ENCODE measurements around the gene MBD3. TPM values are rescaled to one million over a fixed set of nuclear protein-coding genes. Genes with fewer than 3 reads are reported as not detected.

Gene MBD3
- total RNA-seq, 1 experiment from 2014 or later: 128 TPM

DNA sequence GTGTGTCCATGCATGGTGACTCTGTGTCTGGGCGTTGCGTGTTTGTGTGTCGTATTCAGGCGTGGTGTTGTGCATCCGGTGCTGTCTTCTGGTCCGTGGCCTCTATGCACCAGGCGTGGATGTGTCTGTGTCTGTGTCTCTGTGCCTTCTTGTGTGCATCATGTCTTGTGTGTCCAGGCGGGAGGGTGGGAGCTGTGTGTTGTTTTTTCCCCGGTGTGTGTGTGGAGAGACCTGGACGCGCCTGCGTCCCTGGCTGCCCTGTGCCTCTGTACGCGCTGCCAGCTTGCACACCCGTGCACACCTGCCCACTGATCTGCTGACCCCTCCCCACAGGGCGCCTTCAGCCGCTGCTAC, 67.7 kb downstream of the MBD3 start:
- H2AFZ ChIP-seq (ENCODE audit: low read length): no peak overlapping the region
- WGBS (ENCODE audit: extremely low coverage, insufficient read length, low lambda C conversion rate): no CpG with 5 or more reads among the region's 17 CpGs
- H3K4me2 ChIP-seq (ENCODE audit: insufficient read depth, insufficient read length, low read length): no peak overlapping the region

More for the DNA sequence above, 67.7 kb downstream of the MBD3 start:
- no peak overlapping the region for H4K91ac ChIP-seq (ENCODE audit: insufficient read length, low read depth, low read length)
- H3K18ac ChIP-seq (ENCODE audit: insufficient read length, low read depth, low read length): no peak overlapping the region
- Mint-ChIP-seq H3K4me1 (peaks cover 6 to 7% of the 10 kb centered on the region in 2 experiments; a peak in 3 of 4 replicates), H3K27me3 (ENCODE audit: low read depth) (peaks cover 69% of the 10 kb centered on the region), H3K27ac (no peak overlapping the region), H3K4me3 (peak overlapping the region; percentile 23 to 81; a peak in 4 of 5 replicates), H3K9me3 (peaks cover 0 to 6% of the 10 kb centered on the region in 2 experiments; a peak in 3 of 5 replicates), H3K36me3 (ENCODE audit: insufficient read depth in 1 of 3, low read depth in 3 of 3) (no peaks in the 10 kb centered on the region)
- no peak overlapping the region for H2BK20ac ChIP-seq (ENCODE audit: low read depth, low read length, poor library complexity, severe bottlenecking)
- H4K5ac ChIP-seq (ENCODE audit: insufficient read length, low read depth, low read length): no peak overlapping the region
- no peaks in the 10 kb centered on the region for H3K79me2 ChIP-seq (ENCODE audit: insufficient read depth, low read length)
- no peak overlapping the region for H2BK120ac ChIP-seq (ENCODE audit: low read depth, low read length, poor library complexity, severe bottlenecking)
- no peaks in the 10 kb centered on the region for H3K79me1 ChIP-seq (ENCODE audit: insufficient read depth, low read depth, low read length, poor library complexity, severe bottlenecking)
- no peak overlapping the region for H2BK15ac ChIP-seq (ENCODE audit: low read depth, low read length)
- H2BK12ac ChIP-seq (ENCODE audit: insufficient read length, low read depth, low read length): no peak overlapping the region
- no peak overlapping the region for H3K9ac ChIP-seq (ENCODE audit: extremely low read depth, insufficient read length, low read length)
- no peak for DNase-seq
- no peaks in the 10 kb centered on the region for H3K9me3 ChIP-seq (ENCODE audit: control insufficient read depth, low read depth, low read length)
- no peak overlapping the region for H3K23ac ChIP-seq (ENCODE audit: insufficient read length, low read depth, low read length)
- H3K4ac ChIP-seq (ENCODE audit: low read depth, low read length): no peak overlapping the region
- H2BK5ac ChIP-seq (ENCODE audit: insufficient read length, low read length): no peak overlapping the region
- no peaks in the 10 kb centered on the region for H3K4me1 ChIP-seq (ENCODE audit: insufficient read depth, low read length)
- H3K14ac ChIP-seq (ENCODE audit: insufficient read depth, low read length): no peak overlapping the region
- no peak overlapping the region for H3K56ac ChIP-seq (ENCODE audit: insufficient read length, low read depth, low read length)
- no peak overlapping the region for H3T11ph ChIP-seq (ENCODE audit: low read length)
- H4K8ac ChIP-seq (replicated peaks; ENCODE audit: insufficient read length, low read depth, low read length): no peak overlapping the region
- no peak overlapping the region for H2AK5ac ChIP-seq (ENCODE audit: insufficient read length, low read length)
- H3K27ac ChIP-seq (ENCODE audit: insufficient read length, low read depth, low read length): no peak overlapping the region
- H3K27me3 ChIP-seq (ENCODE audit: insufficient read depth, low read length): peaks cover 16% of the 10 kb centered on the region; the same call in 1 of the 2 replicates
- H4K20me1 ChIP-seq (ENCODE audit: control insufficient read depth, insufficient read depth, insufficient read length): peaks cover 3% of the 10 kb centered on the region
- TF ChIP-seq, protein P1, sequence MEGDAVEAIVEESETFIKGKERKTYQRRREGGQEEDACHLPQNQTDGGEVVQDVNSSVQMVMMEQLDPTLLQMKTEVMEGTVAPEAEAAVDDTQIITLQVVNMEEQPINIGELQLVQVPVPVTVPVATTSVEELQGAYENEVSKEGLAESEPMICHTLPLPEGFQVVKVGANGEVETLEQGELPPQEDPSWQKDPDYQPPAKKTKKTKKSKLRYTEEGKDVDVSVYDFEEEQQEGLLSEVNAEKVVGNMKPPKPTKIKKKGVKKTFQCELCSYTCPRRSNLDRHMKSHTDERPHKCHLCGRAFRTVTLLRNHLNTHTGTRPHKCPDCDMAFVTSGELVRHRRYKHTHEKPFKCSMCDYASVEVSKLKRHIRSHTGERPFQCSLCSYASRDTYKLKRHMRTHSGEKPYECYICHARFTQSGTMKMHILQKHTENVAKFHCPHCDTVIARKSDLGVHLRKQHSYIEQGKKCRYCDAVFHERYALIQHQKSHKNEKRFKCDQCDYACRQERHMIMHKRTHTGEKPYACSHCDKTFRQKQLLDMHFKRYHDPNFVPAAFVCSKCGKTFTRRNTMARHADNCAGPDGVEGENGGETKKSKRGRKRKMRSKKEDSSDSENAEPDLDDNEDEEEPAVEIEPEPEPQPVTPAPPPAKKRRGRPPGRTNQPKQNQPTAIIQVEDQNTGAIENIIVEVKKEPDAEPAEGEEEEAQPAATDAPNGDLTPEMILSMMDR (conservative IDR thresholded peaks at IDR 0.05): no peak
- peaks cover 2% of the 10 kb centered on the region for H3K23me2 ChIP-seq (ENCODE audit: insufficient read length, low read depth, low read length, poor library complexity, severe bottlenecking)

Data from H9 (cell line).